ENCODE results near the gene CAMK1D. TPM values are rescaled to one million over a fixed set of nuclear protein-coding genes. Genes with fewer than 3 reads are reported as not detected.

Gene CAMK1D
- total RNA-seq, 1 experiment from 2014 or later, result 6.0 TPM

DNA sequence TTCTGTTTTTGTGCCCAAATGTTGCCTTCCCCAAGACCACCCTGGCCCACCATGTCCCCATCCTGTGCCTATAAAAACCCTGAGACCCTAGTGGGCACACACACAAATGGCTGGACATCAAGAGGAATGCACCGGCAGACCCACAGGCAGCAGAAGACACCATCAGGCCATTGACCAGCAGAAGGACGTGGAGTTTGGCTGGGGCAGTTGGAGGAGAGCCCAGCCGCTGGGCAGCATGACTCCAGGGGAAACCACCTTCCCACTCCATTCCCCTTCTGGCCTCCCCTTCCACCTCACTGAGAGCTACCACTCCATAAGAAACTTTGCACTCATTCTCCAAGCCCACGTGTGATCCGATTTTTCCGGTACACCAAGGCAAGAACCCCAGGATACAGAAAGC lies 309.2 kb downstream of the CAMK1D start:
- CTCF ChIA-PET, result no interaction called here
- no peak overlapping the region for H3K4me3 ChIP-seq
- H3K9me3 ChIP-seq (ENCODE audit: insufficient read depth, low read depth), result no peaks in the 10 kb centered on the region
- H2AFZ ChIP-seq, result no peak overlapping the region
- H3K27ac ChIP-seq, result no peak overlapping the region
- no peaks in the 10 kb centered on the region for H3K4me1 ChIP-seq (replicated peaks; ENCODE audit: insufficient read depth)
- no peaks in the 10 kb centered on the region for H3K36me3 ChIP-seq (ENCODE audit: low read depth)
- no peaks in the 10 kb centered on the region for H4K20me1 ChIP-seq (ENCODE audit: insufficient read depth)
- H3K9me2 ChIP-seq (ENCODE audit: insufficient read depth), result no peaks in the 10 kb centered on the region
- intact Hi-C loops (cut with micrococcal nuclease; ENCODE audit: unreplicated experiment), result loop anchor here (5.0 to 10.0 kb wide), 2 partner anchors 314 to 446 kb away; partner anchors contain the start of gene CAMK1D
- DNase-seq, result no peak
- no peaks in the 10 kb centered on the region for H3K79me2 ChIP-seq (ENCODE audit: low read depth)
- POLR2A ChIA-PET (ENCODE audit: unreplicated experiment), result no interaction called here
- no TSS peak for BruUV-seq (replicated peaks)
- no peaks in the 10 kb centered on the region for H3K27me3 ChIP-seq (ENCODE audit: insufficient read depth, low read depth)
- no peak overlapping the region for H3K4me2 ChIP-seq
- no peaks in the 10 kb centered on the region for H3F3A ChIP-seq (ENCODE audit: insufficient read depth, low read depth)
- TF ChIP-seq EZH2 (IDR thresholded peaks at IDR 0.05; ENCODE audit: low read depth), result no peak
- TF ChIP-seq, protein P1, sequence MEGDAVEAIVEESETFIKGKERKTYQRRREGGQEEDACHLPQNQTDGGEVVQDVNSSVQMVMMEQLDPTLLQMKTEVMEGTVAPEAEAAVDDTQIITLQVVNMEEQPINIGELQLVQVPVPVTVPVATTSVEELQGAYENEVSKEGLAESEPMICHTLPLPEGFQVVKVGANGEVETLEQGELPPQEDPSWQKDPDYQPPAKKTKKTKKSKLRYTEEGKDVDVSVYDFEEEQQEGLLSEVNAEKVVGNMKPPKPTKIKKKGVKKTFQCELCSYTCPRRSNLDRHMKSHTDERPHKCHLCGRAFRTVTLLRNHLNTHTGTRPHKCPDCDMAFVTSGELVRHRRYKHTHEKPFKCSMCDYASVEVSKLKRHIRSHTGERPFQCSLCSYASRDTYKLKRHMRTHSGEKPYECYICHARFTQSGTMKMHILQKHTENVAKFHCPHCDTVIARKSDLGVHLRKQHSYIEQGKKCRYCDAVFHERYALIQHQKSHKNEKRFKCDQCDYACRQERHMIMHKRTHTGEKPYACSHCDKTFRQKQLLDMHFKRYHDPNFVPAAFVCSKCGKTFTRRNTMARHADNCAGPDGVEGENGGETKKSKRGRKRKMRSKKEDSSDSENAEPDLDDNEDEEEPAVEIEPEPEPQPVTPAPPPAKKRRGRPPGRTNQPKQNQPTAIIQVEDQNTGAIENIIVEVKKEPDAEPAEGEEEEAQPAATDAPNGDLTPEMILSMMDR (conservative IDR thresholded peaks at IDR 0.05), result no peak

DNA sequence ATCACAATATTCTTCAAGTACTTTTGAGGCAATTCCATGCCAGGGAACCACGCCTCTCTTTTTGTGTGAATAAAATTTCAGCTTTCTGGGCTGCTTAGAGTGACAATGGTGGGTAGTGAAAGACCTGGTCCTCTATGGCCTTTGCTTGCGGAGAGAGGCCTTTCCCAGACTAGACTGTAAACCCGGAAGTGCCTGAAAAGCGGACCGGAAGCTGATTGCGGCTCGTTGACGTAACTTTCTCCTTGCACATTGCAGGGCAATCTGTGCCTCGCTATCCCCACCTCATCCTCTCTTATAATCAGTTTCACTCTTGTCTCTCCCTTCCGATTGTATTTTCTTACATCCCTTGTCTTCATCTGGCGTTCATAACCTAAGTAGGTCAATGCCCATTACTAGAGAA lies 310.4 kb downstream of the CAMK1D start:
- H4K20me1 ChIP-seq (ENCODE audit: insufficient read depth), result no peaks in the 10 kb centered on the region
- no peak for DNase-seq
- H3K9me3 ChIP-seq (ENCODE audit: insufficient read depth, low read depth), result no peaks in the 10 kb centered on the region
- intact Hi-C loops (cut with micrococcal nuclease; ENCODE audit: unreplicated experiment), result loop anchor here (5.0 to 10.0 kb wide), 2 partner anchors 315 to 447 kb away; partner anchors contain the start of gene CAMK1D
- H3F3A ChIP-seq (ENCODE audit: insufficient read depth, low read depth), result no peaks in the 10 kb centered on the region
- no TSS peak for BruUV-seq (replicated peaks)
- H3K9me2 ChIP-seq (ENCODE audit: insufficient read depth), result no peaks in the 10 kb centered on the region
- no peak overlapping the region for H3K27ac ChIP-seq
- ChIA-PET POLR2A (ENCODE audit: unreplicated experiment) (no interaction called here), CTCF (no interaction called here)
- H2AFZ ChIP-seq, result no peak overlapping the region
- TF ChIP-seq, protein P1 (conservative IDR thresholded peaks at IDR 0.05), result no peak
- no peak for TF ChIP-seq EZH2 (IDR thresholded peaks at IDR 0.05; ENCODE audit: low read depth)
- H3K4me3 ChIP-seq, result no peak overlapping the region
- no peaks in the 10 kb centered on the region for H3K36me3 ChIP-seq (ENCODE audit: low read depth)
- no peaks in the 10 kb centered on the region for H3K4me1 ChIP-seq (replicated peaks; ENCODE audit: insufficient read depth)
- no peaks in the 10 kb centered on the region for H3K79me2 ChIP-seq (ENCODE audit: low read depth)
- H3K27me3 ChIP-seq (ENCODE audit: insufficient read depth, low read depth), result no peaks in the 10 kb centered on the region
- no peak overlapping the region for H3K4me2 ChIP-seq

DNA sequence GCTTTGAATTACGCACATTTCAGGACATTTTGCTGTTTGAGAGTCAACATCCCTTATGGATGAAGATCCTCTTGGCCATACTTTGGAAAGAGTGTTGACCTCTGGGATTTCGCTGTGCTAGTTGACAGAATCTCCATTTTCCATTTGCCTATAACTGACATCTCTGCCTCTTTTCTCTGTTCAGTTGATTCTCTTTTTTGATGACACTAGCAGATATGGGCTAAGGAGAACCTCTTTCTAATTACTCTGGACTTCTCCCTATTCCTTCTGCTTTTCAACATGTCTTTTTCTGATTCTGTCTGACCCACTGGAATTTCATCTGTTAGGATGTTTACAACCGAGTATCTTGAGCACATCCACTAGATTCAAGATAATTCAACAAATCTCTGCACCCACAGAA lies 311.5 kb downstream of the CAMK1D start:
- Histone ChIP-seq H3K79me2 (ENCODE audit: low read depth) (no peaks in the 10 kb centered on the region), H4K20me1 (ENCODE audit: insufficient read depth) (no peaks in the 10 kb centered on the region), H3K9me3 (ENCODE audit: insufficient read depth, low read depth) (no peaks in the 10 kb centered on the region), H3F3A (ENCODE audit: insufficient read depth, low read depth) (no peaks in the 10 kb centered on the region), H3K4me1 (replicated peaks; ENCODE audit: insufficient read depth) (no peaks in the 10 kb centered on the region), H3K4me3 (no peak overlapping the region), H2AFZ (no peak overlapping the region), H3K36me3 (ENCODE audit: low read depth) (no peaks in the 10 kb centered on the region), H3K27ac (no peak overlapping the region), H3K9me2 (ENCODE audit: insufficient read depth) (no peaks in the 10 kb centered on the region), H3K27me3 (ENCODE audit: insufficient read depth, low read depth) (no peaks in the 10 kb centered on the region), H3K4me2 (no peak overlapping the region)
- DNase-seq, result no peak
- TF ChIP-seq, protein P1 (conservative IDR thresholded peaks at IDR 0.05), result no peak
- TF ChIP-seq EZH2 (IDR thresholded peaks at IDR 0.05; ENCODE audit: low read depth), result no peak
- POLR2A ChIA-PET (ENCODE audit: unreplicated experiment), result no interaction called here
- intact Hi-C loops (cut with micrococcal nuclease; ENCODE audit: unreplicated experiment), result no loop called here
- no TSS peak for BruUV-seq (replicated peaks)
- CTCF ChIA-PET, result no interaction called here

Data from PC-9 (cell line).